ENCODE results near the gene TC2N.

Gene TC2N

DNA sequence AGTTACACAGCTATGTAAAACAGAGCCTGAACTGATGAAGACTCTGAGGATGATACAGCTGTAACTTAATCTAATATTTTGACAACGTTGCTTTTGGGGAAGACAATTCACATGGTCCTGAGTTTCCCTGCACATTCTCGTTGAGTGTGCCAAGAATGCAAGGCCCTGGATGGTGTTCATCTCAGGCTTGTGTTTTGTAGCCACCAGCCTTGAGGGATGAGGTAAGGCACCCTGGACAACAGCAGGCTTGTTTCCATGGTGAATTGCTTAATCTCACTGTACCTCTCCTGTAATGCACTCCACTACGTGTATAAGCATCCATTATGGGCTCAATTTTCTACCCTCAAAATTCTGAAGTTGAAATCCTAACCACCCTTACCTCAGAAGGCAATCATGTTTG, 137.6 kb downstream of the TC2N start:
- no peak for TF ChIP-seq ZC3H10 (CRISPR knock-in tag; IDR thresholded peaks at IDR 0.05)
- TF ChIP-seq, protein P1, sequence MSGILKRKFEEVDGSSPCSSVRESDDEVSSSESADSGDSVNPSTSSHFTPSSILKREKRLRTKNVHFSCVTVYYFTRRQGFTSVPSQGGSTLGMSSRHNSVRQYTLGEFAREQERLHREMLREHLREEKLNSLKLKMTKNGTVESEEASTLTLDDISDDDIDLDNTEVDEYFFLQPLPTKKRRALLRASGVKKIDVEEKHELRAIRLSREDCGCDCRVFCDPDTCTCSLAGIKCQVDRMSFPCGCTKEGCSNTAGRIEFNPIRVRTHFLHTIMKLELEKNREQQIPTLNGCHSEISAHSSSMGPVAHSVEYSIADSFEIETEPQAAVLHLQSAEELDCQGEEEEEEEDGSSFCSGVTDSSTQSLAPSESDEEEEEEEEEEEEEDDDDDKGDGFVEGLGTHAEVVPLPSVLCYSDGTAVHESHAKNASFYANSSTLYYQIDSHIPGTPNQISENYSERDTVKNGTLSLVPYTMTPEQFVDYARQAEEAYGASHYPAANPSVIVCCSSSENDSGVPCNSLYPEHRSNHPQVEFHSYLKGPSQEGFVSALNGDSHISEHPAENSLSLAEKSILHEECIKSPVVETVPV (CRISPR knock-in tag; IDR thresholded peaks at IDR 0.05): no peak
- TF ChIP-seq, protein P2, sequence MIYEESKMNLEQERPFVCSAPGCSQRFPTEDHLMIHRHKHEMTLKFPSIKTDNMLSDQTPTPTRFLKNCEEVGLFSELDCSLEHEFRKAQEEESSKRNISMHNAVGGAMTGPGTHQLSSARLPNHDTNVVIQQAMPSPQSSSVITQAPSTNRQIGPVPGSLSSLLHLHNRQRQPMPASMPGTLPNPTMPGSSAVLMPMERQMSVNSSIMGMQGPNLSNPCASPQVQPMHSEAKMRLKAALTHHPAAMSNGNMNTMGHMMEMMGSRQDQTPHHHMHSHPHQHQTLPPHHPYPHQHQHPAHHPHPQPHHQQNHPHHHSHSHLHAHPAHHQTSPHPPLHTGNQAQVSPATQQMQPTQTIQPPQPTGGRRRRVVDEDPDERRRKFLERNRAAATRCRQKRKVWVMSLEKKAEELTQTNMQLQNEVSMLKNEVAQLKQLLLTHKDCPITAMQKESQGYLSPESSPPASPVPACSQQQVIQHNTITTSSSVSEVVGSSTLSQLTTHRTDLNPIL (CRISPR knock-in tag; IDR thresholded peaks at IDR 0.05; ENCODE audit: low read depth): no peak
- no peak for ATAC-seq

Data from SK-N-SH treated with all-trans-retinoic acid at 6 μM for 48 hours (cell line).